Body of pancreas (tissue), 4 donors: Measurements from ENCODE around the gene CCDC86.

ENCODE experiments used
- CTCF ChIP-seq, 7 experiments: fragments of 450-650 bp in 4 of 7; fragments of 200-600 bp in 3 of 7; sonication (generic) in 3 of 7; IDR thresholded peaks; one replicate each; pipeline ENCODE4 v1.5.1; 2016 to 2019; ENCODE audit warnings: antibody characterized with exemption in 7 of 7
- POLR2A ChIP-seq, 3 donors: fragments of 450-650 bp; IDR thresholded peaks; one replicate each; pipeline ENCODE4 v1.6.1; 2016; ENCODE audit warnings: antibody characterized with exemption in 3 of 3, mild to moderate bottlenecking in 2 of 3

DNA sequence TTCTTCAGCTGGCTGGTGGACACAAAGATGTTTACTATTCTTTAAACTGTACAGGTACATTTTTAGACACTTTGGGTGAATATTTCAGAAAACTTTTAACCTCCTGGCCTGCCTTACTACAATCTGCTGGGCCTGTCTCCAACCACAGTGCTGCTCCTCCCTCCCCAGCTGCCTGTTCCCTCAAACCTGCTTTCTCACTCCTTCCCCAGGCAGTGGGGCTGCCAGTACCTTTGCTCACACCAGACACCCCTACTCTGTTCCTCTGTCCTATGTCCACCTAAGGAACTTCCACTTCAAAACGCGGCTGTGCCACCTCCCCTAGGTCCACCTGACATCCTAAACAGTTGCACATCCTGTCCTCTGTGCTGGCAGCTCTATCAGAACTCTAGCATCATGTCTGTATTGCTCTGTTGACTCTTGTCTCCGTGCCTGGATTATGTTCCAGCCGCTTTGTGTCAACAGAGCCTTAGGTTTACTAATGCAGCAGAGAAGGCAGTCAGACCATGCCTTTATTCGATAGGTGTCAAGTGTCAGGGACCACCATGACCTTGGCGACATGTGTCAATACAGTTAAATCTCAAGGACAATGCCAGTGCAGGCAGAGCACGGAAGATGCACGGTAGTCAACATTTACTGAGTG is 38.9 kb downstream of the CCDC86 start:
- TF ChIP-seq CTCF (IDR thresholded peaks at IDR 0.05) (no peak), POLR2A (IDR thresholded peaks at IDR 0.05) (no peak)
